HuH-7.5 (cell line): ENCODE data around the gene NFATC3.
"Not testable (repeated sequence)": the region's sequence is repeated elsewhere in the genome, so short reads cannot be mapped to it uniquely, and the experiment has no call there.

ENCODE experiments used
- DNase-seq: peaks from one replicate; pipeline ENCODE4 v3.0.0; 2011; ENCODE audit warnings: low spot score

NFATC3 gene

DNA sequence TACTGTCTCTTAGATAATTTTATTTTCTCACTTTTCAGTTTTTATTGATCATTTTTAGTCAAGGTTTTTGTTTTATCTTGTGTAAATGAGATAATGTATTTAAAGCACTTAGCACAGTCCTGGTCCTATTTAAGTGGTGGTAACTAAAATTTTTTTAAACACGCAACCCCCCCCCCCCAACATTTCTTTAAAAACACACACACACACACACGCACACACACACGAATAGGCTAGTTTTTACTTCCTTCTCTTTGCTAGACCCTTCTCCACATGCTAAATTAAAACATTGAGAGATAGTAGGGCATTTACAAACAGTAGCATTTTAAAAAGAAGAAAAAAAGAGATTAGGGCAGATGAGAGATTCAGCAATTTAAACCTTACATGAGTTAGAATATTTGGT, 5.0 kb downstream of the NFATC3 start:
- DNase-seq: no peak

- no peak for DNase-seq
Measured at GRCh38 chr16:68090533-68090932, 5.4 kb downstream of the NFATC3 start.

- no peak for DNase-seq
Measured at GRCh38 chr16:68091380-68092261, 6.5 kb downstream of the NFATC3 start.

- DNase-seq: not testable (repeated sequence)
Measured at GRCh38 chr16:68092275-68092674, 7.1 kb downstream of the NFATC3 start.

- DNase-seq: no peak
Measured at GRCh38 chr16:68093816-68094613, 8.8 kb downstream of the NFATC3 start.

DNA sequence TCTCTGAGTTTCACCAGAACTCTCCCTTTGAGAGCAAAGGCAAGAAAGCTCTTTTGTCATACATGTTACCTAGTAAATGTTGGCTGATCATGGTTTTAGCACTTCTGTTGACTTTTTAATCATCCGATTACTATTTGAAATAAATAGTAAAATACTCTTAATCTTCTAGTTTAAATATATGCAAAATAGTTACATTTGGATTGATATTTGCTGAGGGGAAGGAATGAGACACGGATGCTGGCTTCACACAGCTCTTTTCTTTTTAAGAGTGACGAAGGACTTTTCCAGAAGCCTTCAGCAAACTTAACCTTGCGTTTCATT, 9.4 kb downstream of the NFATC3 start:
- DNase-seq: no peak

- DNase-seq: no peak
Measured at GRCh38 chr16:68096491-68096890, 11.3 kb downstream of the NFATC3 start.

DNA sequence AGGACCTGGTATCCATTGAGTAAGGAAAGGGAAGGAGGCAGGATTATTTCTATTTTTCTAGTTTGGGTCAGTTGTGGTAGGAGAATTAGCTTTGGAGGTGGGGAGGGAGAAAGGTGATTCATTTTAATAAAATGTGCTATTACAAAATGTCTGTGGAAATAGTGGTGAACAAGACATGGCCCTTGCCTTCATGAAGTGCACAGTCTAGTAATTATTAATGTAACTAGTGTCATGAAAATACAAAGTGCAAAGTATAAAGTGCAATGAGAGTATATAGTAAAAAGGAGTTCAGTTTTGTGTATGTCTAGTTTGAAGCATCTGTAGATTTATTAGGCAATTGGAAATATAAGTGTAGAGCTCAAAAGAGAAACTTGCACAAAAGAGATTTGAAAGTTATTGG, 11.9 kb downstream of the NFATC3 start:
- no peak for DNase-seq

DNA sequence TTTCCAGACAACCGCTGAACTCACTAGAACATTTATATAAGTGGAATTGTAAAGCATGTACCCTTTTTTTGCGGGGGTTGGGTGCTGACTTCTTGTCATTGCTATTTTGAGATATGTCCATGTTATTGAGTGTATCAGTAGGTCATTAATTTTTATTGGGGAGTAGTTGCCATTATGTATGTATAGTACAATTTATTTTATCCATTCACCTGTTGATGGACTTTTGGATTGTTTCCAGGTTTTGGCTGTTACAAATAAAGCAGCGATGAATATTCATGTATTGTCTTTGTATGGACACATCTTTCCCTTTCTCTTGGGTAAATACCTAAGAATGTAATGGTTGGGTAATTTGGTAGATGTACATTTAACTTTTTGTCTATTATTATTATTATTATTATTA, 12.7 kb downstream of the NFATC3 start:
- DNase-seq: no peak

GRCh38 chr16:68100488-68100887, 15.3 kb downstream of the NFATC3 start:
- DNase-seq: no peak

- DNase-seq: no peak
Measured at GRCh38 chr16:68105611-68106010, 20.4 kb downstream of the NFATC3 start.

- DNase-seq: not testable (repeated sequence)
Measured at GRCh38 chr16:68107230-68107928, 22.2 kb downstream of the NFATC3 start.

GRCh38 chr16:68109156-68109555, 24.0 kb downstream of the NFATC3 start:
- DNase-seq: not testable (repeated sequence)

- DNase-seq: not testable (repeated sequence)
Measured at GRCh38 chr16:68110611-68111010, 25.4 kb downstream of the NFATC3 start.

DNA sequence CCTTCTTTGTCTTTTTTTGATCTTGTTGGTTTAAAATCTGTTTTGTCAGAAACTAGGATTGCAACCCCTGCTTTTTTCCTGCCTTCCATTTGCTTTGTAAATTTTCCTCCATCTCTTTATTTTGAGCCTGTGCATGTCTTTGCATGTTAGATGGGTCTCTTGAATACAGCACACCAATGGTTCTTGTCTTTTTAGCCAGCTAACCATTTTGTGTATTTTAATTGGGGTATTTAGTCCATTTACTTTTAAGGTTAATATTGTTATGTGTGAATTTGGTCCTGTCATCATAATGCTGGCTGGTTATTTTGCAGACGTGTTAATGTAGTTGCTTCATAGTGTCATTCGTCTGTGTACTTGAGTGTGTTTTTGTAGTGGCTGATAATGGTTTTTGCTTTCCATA, 26.2 kb downstream of the NFATC3 start:
- no peak for DNase-seq

GRCh38 chr16:68113059-68113761, 28.0 kb downstream of the NFATC3 start:
- no peak for DNase-seq

DNA sequence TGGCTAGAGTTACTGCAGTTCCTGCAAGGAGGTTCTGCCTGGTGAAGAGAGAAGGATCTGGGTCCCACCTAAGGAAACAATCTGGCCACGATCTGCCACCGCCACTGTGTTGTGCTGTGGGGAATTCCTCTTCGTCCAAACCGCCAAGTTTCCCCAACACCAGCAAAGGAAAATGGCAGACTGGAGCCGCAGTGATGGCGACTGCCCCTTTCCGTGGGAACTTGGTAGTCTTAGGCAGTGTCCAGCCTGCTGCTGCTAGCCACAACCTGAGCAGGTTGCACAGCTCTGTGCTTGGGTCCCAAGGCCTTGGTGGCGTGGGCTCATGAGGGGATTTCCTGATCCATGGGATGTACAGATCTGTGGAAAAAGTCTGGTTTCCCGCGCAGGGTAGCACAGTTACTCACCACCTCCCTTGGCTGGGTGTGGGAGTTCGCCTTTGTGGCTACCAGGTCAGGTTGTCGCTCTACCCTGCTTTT, 28.6 kb downstream of the NFATC3 start:
- no peak for DNase-seq

DNA sequence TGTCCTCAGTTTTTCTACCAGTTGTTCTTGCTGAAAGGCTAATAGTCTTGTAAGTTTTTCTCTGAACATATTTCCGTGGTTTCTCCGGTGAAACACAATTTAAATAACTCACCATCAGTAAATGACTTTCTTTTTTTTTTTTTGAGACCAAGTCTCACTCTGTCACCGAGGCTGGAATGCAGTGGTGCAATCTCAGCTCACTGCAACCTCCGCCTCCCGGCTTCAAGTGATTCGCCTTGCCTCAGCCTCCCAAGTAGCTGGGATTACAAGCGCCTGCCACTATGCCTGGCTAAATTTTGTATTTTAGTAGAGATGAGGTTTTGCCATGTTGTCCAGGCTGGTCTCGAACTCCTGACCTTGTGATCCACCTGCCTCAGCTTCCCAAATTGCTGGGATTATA, 29.8 kb downstream of the NFATC3 start:
- not testable (repeated sequence) for DNase-seq

DNA sequence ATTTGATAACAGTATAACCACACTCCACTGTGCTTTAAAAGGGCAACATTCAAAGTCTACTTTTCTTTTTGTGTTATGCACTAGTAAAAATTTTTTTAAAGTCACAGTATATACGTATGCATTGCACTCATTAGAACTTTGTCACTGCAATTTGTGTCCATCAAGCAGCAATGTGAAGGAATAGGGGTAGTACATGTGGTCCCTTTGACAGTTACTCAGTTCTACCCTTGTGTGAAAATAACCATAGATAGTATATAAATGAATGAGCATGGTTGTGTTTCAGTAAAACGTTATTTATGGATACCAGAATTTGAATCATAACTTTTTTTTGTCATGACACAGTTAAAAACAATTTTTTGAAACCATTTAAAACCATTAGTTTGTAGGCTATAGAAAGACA, 30.7 kb downstream of the NFATC3 start:
- DNase-seq: no peak

- DNase-seq: no peak
Measured at GRCh38 chr16:68116256-68116867, 31.2 kb downstream of the NFATC3 start.

- DNase-seq: no peak
Measured at GRCh38 chr16:68117884-68118283, 32.7 kb downstream of the NFATC3 start.
